HepG2 (cell line): ENCODE measurements around the gene TEAD3. TPM values are rescaled to one million over a fixed set of nuclear protein-coding genes. Genes with fewer than 3 reads are reported as not detected.

Experiments
- AKAP8 ChIP-seq: sonication (generic); formaldehyde crosslinking; IDR thresholded peaks from 2 replicates; pipeline ENCODE4 v1.5.1; 2020; ENCODE audit warnings: mild to moderate bottlenecking, missing genetic modification reagents
- HNRNPUL1 ChIP-seq: fragments of 200-400 bp; formaldehyde crosslinking; IDR thresholded peaks from 2 replicates; pipeline ENCODE4 v1.6.1; 2017; ENCODE audit warnings: low read depth, mild to moderate bottlenecking, low read length, moderate library complexity
- MED8 ChIP-seq: sonication (generic); formaldehyde crosslinking; IDR thresholded peaks from 2 replicates; pipeline ENCODE4 v1.8.1; 2023; ENCODE audit warnings: mild to moderate bottlenecking, missing genetic modification reagents; ENCODE audit not compliant: insufficient replicate concordance
- NRL ChIP-seq: sonication (generic); formaldehyde crosslinking; IDR thresholded peaks from 2 replicates; pipeline ENCODE4 v1.5.0; 2020; ENCODE audit warnings: missing genetic modification reagents, mild to moderate bottlenecking, moderate library complexity, borderline replicate concordance
- PPARG ChIP-seq: conservative IDR thresholded peaks from 2 replicates; pipeline ENCODE4 v1.6.1; 2016; ENCODE audit warnings: missing biosample characterization, missing genetic modification reagents
- RARA ChIP-seq: IDR thresholded peaks from 2 replicates; pipeline ENCODE4 v1.6.1; 2016; ENCODE audit warnings: missing genetic modification reagents, missing compliant biosample characterization
- RXRA ChIP-seq: sonication (generic); formaldehyde crosslinking; IDR thresholded peaks from 2 replicates; pipeline ENCODE4 v1.5.1; 2020; ENCODE audit warnings: missing genetic modification reagents
- SMARCC2 ChIP-seq: fragments of 450-650 bp; IDR thresholded peaks from 2 replicates; pipeline ENCODE4 v1.6.1; 2017; ENCODE audit warnings: antibody characterized with exemption, mild to moderate bottlenecking
- polyA plus RNA-seq, 8 experiments: library from polyadenylated mRNA; depleted of rRNA in 3 of 8; stranded (reverse) in 7 of 8; unstranded in 1 of 8; fragments of >200 nt; fragmentation: Illumina TruSeq in 4 of 8; extraction: Trizol in 4 of 8; gene quantifications; 2 replicates each; pipeline versions ENCODE4 v1.2.1 to v1.2.3, GENCODE V29; 2011 to 2016; ENCODE audit warnings: low read depth in 4 of 8, missing spikeins in 1 of 8, mixed read lengths in 1 of 8; ENCODE audit not compliant: insufficient read depth in 1 of 8
- total RNA-seq, 5 experiments: library from RNA; depleted of rRNA; stranded (reverse); fragments of >200 nt; fragmentation: Illumina TruSeq; extraction: Trizol; gene quantifications; 2 replicates each; pipeline ENCODE4 v1.2.3, GENCODE V29; 2016; ENCODE audit warnings: low read depth in 1 of 5
- TF ChIP-seq, protein P1 (sequence below): sonication (generic); formaldehyde crosslinking; IDR thresholded peaks from 2 replicates; pipeline ENCODE4 v1.5.1; 2020; ENCODE audit warnings: mild to moderate bottlenecking, missing genetic modification reagents, moderate library complexity
- TF ChIP-seq, protein P2 (sequence below): sonication (generic); formaldehyde crosslinking; IDR thresholded peaks from 2 replicates; pipeline ENCODE4 v1.5.0; 2020; ENCODE audit warnings: missing genetic modification reagents, mild to moderate bottlenecking, borderline replicate concordance
- TF ChIP-seq, protein P3 (sequence below), 2 experiments: fragments of 450-650 bp in 1 of 2; sonication (generic) in 1 of 2; formaldehyde crosslinking in 1 of 2; IDR thresholded peaks; 2 replicates each; pipeline versions ENCODE4 v1.6.1 to v1.8.0; 2016 to 2022; ENCODE audit warnings: antibody characterized with exemption in 1 of 2, mild to moderate bottlenecking in 1 of 2, missing genetic modification reagents in 1 of 2

TEAD3 gene
- total and polyA plus RNA-seq, 2 of the 13 experiments (the other 11 are each of a cell fraction or from before 2014, with no cell fraction given): 15.1 to 16.5 TPM

- TF ChIP-seq, protein P1, sequence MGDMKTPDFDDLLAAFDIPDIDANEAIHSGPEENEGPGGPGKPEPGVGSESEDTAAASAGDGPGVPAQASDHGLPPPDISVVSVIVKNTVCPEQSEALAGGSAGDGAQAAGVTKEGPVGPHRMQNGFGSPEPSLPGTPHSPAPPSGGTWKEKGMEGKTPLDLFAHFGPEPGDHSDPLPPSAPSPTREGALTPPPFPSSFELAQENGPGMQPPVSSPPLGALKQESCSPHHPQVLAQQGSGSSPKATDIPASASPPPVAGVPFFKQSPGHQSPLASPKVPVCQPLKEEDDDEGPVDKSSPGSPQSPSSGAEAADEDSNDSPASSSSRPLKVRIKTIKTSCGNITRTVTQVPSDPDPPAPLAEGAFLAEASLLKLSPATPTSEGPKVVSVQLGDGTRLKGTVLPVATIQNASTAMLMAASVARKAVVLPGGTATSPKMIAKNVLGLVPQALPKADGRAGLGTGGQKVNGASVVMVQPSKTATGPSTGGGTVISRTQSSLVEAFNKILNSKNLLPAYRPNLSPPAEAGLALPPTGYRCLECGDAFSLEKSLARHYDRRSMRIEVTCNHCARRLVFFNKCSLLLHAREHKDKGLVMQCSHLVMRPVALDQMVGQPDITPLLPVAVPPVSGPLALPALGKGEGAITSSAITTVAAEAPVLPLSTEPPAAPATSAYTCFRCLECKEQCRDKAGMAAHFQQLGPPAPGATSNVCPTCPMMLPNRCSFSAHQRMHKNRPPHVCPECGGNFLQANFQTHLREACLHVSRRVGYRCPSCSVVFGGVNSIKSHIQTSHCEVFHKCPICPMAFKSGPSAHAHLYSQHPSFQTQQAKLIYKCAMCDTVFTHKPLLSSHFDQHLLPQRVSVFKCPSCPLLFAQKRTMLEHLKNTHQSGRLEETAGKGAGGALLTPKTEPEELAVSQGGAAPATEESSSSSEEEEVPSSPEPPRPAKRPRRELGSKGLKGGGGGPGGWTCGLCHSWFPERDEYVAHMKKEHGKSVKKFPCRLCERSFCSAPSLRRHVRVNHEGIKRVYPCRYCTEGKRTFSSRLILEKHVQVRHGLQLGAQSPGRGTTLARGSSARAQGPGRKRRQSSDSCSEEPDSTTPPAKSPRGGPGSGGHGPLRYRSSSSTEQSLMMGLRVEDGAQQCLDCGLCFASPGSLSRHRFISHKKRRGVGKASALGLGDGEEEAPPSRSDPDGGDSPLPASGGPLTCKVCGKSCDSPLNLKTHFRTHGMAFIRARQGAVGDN: peak; percentile 33; the same call in 1 of the 2 replicates
- no peak for TF ChIP-seq HNRNPUL1
- no peak for TF ChIP-seq AKAP8 (CRISPR knock-in tag)
- TF ChIP-seq, protein P2, sequence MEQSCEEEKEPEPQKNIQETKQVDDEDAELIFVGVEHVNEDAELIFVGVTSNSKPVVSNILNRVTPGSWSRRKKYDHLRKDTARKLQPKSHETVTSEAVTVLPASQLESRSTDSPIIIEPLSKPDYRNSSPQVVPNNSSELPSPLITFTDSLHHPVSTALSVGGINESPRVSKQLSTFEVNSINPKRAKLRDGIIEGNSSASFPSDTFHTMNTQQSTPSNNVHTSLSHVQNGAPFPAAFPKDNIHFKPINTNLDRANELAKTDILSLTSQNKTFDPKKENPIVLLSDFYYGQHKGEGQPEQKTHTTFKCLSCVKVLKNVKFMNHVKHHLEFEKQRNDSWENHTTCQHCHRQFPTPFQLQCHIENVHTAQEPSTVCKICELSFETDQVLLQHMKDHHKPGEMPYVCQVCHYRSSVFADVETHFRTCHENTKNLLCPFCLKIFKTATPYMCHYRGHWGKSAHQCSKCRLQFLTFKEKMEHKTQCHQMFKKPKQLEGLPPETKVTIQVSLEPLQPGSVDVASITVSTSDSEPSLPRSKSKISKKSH (CRISPR knock-in tag): 0 out of 2 replicates have a peak, but pooled peaks have one; percentile 37
- peak; percentile 54; the same call in 1 of the 2 replicates for TF ChIP-seq NRL
- TF ChIP-seq RXRA (CRISPR knock-in tag): peak; percentile 60
- TF ChIP-seq RARA: peak; percentile 52
- peak; percentile 54 for TF ChIP-seq PPARG
- no peak for TF ChIP-seq MED8
- TF ChIP-seq, protein P3, sequence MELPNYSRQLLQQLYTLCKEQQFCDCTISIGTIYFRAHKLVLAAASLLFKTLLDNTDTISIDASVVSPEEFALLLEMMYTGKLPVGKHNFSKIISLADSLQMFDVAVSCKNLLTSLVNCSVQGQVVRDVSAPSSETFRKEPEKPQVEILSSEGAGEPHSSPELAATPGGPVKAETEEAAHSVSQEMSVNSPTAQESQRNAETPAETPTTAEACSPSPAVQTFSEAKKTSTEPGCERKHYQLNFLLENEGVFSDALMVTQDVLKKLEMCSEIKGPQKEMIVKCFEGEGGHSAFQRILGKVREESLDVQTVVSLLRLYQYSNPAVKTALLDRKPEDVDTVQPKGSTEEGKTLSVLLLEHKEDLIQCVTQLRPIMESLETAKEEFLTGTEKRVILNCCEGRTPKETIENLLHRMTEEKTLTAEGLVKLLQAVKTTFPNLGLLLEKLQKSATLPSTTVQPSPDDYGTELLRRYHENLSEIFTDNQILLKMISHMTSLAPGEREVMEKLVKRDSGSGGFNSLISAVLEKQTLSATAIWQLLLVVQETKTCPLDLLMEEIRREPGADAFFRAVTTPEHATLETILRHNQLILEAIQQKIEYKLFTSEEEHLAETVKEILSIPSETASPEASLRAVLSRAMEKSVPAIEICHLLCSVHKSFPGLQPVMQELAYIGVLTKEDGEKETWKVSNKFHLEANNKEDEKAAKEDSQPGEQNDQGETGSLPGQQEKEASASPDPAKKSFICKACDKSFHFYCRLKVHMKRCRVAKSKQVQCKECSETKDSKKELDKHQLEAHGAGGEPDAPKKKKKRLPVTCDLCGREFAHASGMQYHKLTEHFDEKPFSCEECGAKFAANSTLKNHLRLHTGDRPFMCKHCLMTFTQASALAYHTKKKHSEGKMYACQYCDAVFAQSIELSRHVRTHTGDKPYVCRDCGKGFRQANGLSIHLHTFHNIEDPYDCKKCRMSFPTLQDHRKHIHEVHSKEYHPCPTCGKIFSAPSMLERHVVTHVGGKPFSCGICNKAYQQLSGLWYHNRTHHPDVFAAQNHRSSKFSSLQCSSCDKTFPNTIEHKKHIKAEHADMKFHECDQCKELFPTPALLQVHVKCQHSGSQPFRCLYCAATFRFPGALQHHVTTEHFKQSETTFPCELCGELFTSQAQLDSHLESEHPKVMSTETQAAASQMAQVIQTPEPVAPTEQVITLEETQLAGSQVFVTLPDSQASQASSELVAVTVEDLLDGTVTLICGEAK (IDR thresholded peaks at IDR 0.05): no peak
- TF ChIP-seq, protein P3 (CRISPR knock-in tag; IDR thresholded peaks at IDR 0.05): peak; percentile 81
- TF ChIP-seq SMARCC2: no peak
Measured at GRCh38 chr6:35435074-35435837, 61.6 kb downstream of the TEAD3 start (continued).
